HG02938 (cell line): ENCODE results near the gene DUSP10.

Source experiments
- ATAC-seq: cut with Tn5 transposase; IDR thresholded peaks from one replicate; pipeline ENCODE4 v1.9.1; 2021; ENCODE audit warnings: mild to moderate bottlenecking, moderate library complexity; ENCODE audit not compliant: unreplicated experiment

DUSP10 gene

GRCh38 chr1:221741703-221742554, at the start of gene DUSP10:
TSS of gene DUSP10 (minus strand) at chr1:221742089. CDS start at chr1:221739744, 2,345 bp downstream.
- ATAC-seq, result peak; percentile 83

- no peak for ATAC-seq
Measured at GRCh38 chr1:221788466-221788865, 46.6 kb upstream of the DUSP10 start.

- no peak for ATAC-seq
Measured at GRCh38 chr1:221786647-221787046, 44.8 kb upstream of the DUSP10 start.

DNA sequence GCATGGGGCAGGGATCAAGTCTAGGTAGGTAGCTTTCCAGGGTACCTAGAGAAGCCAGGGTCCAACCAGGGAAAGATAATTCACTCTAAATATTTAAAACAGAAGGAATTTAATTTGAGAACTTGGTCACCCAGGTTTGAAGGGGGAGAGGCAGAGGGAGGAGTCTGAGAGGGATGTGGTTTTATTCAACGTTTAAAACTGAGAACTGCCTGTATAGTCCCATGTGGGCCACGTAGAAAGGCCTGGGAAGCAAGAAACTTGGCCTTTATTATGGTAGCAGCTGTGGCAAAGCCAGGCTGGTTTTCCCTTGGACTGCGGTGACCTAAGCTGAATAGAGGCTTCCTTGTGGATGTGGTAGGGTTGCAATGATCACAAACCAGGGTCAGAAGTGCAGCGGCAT, 42.0 kb upstream of the DUSP10 start:
- ATAC-seq, result no peak

DNA sequence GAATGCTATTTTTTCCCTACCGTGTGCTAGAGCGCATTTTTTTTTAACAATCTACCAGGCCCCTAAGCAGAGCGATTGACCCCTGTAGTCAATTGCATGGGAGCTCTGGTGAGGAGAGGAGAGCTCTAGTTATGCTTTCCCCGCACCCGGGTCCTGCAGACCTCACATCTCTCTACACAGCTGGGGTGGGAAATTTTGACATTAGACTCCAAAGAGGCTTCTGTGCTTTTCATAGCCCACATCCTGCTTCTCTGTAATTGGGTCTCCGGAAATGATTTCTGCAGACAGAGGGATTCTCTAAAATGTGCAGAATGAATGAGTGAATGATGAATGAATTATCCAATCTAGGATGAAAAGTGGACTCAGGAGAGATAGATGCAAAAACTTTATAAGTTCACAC, 41.5 kb upstream of the DUSP10 start:
- no peak for ATAC-seq

DNA sequence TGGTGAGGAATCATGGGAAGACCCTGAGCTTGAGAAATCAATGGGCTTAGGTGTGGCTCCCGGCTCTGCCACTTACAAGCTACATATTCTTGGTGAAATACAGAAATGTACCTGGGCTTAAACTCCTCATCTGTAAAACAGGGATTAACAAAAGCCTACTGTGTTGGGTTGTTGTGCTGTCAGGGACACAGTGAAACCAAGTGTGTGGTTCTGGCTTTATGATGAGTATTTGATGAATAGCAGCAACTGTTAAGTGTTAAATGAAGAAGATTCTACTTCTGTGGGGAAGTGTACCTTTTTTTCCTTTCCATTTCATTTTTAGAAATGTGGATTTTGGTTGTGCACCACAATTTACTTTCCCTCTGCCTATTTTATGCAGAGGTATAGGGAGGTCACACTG, 41.1 kb upstream of the DUSP10 start:
- no peak for ATAC-seq

GRCh38 chr1:221782477-221782876, 40.6 kb upstream of the DUSP10 start:
- no peak for ATAC-seq

DNA sequence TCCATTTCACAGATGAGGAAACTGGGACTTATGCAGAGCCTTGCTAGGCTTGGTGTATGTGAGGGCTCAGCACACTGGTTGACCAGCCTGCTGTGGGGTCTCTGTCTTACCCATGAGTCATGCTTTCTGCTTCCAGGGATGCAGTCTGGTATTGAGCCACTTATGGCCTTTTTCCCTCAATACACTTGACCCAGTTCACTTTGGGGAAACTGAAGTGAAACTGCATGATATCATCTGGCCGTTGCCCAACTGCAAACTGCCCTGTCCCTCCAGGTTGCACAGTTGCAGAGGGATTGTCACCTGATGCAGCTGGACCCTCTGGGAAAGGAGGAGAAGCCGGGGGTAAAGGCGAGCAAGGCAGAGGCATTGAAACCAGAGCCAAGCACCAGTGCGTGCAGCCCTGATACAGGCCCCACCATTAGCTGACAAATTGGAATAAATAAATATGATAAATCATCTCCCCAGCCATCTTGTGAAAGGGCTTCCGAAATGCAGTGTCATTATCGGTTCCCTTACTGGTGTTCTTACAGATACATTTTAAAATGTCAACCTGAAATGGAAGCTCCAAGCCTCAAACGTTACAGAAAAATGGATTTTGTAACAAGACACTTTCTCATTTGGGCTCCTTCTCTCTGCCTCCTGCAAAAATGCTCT, 39.3 kb upstream of the DUSP10 start:
- ATAC-seq, result no peak

- no peak for ATAC-seq
Measured at GRCh38 chr1:221780175-221780574, 38.3 kb upstream of the DUSP10 start.

DNA sequence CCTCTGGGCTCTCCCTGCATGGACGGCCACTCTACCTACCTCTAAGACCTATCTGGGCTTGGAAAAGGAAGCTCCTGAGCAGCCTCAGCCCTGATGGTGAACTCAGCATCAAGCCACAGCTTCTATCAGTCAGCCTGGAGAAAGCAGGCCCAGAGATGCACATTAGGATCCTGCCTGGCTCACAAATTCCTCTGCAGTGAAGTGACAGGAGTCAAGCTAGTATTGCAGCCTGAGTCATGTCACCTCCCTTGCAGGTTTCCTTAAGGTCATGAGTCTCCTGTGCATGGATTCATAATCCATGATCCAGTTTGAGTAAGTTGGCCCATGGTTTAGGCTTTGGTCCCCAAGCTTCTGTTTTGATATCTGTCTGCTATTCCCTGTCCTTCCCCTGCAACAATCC, 37.9 kb upstream of the DUSP10 start:
- no peak for ATAC-seq

DNA sequence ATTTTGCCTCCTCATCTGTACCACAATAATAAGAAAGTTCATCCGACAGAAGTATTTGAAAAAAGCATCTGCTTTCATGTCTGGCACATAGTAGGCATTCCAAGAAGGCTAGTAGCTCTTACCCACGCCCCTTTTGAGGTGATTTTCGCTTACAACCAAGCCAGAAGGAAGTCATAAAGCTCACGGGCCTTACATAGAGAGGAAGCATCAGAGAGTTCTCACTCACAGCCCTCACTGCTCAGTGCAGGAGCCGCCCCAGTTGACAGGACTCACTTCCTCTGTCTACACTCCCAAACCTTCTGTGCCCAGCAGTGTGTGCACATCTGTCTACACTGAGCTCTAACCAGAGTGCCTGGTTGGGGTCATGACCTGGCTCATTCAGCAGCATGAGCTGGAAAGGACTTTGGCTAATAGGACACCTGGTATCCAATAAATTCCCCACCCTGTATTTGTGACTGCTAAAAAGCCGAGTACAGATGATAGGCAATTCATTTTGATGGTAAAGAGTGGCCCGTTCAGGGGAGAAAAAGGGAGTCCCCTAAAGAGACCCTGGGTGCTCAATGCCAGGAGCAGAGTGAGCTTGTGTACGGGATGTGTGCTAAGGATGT, 36.8 kb upstream of the DUSP10 start:
- peak; percentile 21 for ATAC-seq

DNA sequence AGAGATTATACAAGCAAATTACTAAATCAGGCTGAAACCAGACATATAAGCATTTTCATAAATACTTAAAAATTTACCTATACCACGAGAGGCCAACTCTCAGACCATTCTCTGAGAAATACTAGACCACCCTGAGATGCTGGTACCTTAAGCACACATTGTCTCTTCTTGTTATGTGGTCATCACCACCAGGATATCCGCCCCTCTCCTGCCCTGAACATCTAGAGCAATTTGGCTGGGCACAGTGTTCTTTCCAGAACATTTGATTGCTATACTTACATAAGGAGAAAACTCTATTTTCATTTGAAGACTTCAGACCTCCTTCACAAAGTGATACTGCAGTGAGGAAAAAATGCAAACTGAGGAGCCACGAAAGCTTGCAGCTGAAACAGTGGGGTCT, 36.2 kb upstream of the DUSP10 start:
- ATAC-seq, result peak; percentile 30

DNA sequence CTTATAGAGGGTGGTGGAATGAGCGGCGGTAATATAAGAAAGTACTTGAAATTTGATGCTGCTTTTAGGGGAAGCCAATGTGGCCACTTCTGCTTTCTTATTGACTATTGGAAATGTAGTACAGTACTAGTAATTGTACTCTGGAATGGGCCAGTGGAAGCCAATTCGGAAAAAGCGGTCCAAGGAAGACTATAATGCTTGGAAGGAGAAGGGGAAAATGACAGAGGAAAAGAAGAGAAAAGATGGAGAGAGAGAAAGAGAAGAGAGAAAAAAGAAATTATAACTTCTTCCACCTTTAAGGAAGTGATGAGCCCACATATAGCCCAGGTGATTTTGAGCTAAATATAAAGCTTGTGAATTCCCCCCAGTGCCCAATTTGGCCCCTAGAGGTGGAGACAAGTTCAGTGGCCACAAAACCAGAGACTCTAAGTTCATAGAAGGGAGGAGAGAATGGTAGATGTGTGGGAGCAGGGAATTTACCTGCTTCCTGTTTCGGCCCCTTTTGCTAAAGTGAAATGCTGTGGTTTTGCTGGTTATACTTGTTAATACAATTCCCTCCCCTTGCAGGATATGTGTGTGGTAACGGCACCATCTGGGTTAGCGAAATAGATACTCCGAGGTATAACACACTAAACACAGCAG, 35.7 kb upstream of the DUSP10 start:
- ATAC-seq, result peak; percentile 57

GRCh38 chr1:221776495-221777301, 34.8 kb upstream of the DUSP10 start:
- peak; percentile 39 for ATAC-seq

DNA sequence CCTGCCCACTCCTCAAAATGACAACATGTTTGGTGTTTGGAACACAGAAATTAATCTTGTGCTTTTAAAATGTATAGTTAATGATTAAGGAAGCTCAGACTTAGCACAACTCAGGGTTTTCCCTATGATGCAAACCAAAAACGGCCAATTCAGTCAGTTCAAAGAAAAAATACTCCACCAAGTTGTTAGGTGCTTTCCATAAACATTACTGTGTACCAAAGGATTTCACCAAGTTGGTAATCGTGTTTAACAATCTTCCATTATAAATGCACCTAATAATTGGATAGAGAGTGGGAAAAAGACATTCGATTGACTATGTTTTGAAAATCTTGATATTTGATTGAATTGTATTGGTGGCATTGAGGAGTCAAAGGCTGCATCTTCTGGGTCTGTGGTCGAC, 33.3 kb upstream of the DUSP10 start:
- no peak for ATAC-seq

- ATAC-seq, result no peak
Measured at GRCh38 chr1:221774054-221774842, 32.4 kb upstream of the DUSP10 start.

GRCh38 chr1:221773383-221773782, 31.5 kb upstream of the DUSP10 start:
- ATAC-seq, result no peak

DNA sequence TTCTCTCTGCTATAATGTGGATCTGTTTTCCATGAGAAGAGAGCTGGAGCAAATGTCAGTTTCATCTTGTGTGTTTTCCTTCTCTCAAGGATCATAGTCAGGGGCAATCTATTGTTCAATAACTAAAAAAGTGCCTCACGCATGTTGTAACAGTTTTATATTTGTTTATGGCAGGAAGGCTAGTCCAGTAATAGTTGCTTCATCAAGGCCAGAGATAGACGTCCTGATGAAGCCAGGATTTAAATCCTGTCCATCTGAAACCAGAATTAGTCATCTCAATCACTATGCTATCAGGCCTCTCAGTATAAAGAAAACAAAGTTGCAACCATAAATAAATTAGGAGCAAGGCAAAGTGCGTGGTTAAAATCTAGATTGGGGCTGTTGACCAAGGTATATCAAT, 30.2 kb upstream of the DUSP10 start:
- ATAC-seq, result no peak

DNA sequence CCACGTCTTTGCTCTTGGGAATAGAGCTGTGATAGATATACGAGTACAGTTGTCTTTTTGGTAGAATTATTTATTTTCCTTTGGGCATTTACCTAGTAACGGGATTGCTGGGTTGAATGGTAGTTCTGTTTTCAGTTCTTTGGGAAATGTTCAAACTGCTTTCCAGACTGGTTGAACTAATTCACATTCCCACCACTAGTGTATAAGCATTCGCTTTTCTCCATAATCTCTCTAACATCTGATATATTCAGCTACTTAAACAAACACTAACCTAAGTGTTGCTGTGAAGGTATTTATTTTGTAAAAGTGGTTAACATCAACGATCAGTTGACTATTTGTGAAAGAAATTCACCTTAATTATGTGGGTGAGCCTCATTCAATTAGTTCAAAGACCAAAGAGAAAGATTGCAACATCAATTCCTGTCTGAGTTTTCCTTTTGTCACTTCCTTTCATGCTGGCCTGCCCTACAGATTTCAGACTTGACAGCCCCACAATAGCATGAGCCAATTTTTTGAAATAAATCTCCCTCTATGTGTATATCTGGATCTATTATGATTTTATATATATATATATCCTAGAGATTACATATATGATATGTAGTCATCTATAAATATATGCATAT, 26.7 kb upstream of the DUSP10 start:
- no peak for ATAC-seq
